Pancreas (tissue), 10 donors: ENCODE measurements around the gene TEX48. TPM values are rescaled to one million over a fixed set of nuclear protein-coding genes. Genes with fewer than 3 reads are reported as not detected.

ENCODE experiments used
- ATAC-seq, 4 donors: fragments of 200-7000 bp; cut with Tn5 transposase; one replicate each; pipeline versions ENCODE4 v1.8.0 to v1.9.1; 2020; ENCODE audit warnings: mild to moderate bottlenecking in 4 of 4, moderate library complexity in 4 of 4
- DNase-seq, 6 donors: peaks; one replicate each; pipeline ENCODE4 v3.0.0-alpha.2; 2020
- FAIRE-seq: peaks from 2 replicates; lab custom pipeline; 2012; peaks lifted over from hg19 to GRCh38; lab: Jason Lieb, UNC
- H3K27ac ChIP-seq, 4 donors: fragments of 200-600 bp; sonication (generic); 1 replicate in 3 of 4; 2 replicates in 1 of 4; pipeline versions ENCODE4 v1.5.0 to v1.8.0; 2020
- H3K27me3 ChIP-seq, 4 donors: fragments of 200-600 bp; one replicate each; pipeline ENCODE4 v1.8.0; 2021
- H3K36me3 ChIP-seq, 3 donors: fragments of 200-600 bp; sonication (generic) in 1 of 3; one replicate each; pipeline versions ENCODE4 v1.5.0 to v1.8.0; 2020 to 2021
- H3K4me1 ChIP-seq, 3 donors: fragments of 200-600 bp; one replicate each; pipeline ENCODE4 v1.8.0; 2021
- H3K4me3 ChIP-seq, 4 donors: fragments of 200-600 bp; sonication (generic) in 2 of 4; one replicate each; pipeline versions ENCODE4 v1.5.0 to v1.8.0; 2020 to 2021
- H3K9me3 ChIP-seq, 4 donors: fragments of 200-600 bp; one replicate each; pipeline ENCODE4 v1.8.0; 2021
- WGBS, 2 donors: extraction: QIAGEN DNeasy Blood & Tissue Kit; methylation state at CpG; one replicate each; pipeline ENCODE4 v1.1.7; 2013; 5-methylcytosine and 5-hydroxymethylcytosine counted together
- intact Hi-C, 3 donors: fragments of 100-400 bp; cut with DNase I; formaldehyde crosslinking; loops; one replicate each; pipeline versions ENCODE4 v1.11.1 to v1.14.2; 2022
- polyA plus RNA-seq, 2 donors: library from polyadenylated mRNA; stranded (reverse); fragments of 200-250 nt; gene quantifications; one replicate each; pipeline ENCODE4 v1.2.3, GENCODE V29; 2013
- total RNA-seq, 6 donors: library from RNA; stranded (reverse); fragmentation: NEBNext Ultra II Directional in 4 of 6; extraction: Animal tissue kit (Norgen Biotek cat#: 25700) in 4 of 6; gene quantifications; one replicate each; pipeline versions ENCODE4 v1.2.1 to v1.2.4, GENCODE V29; 2021 to 2023
- TF ChIP-seq, protein P1 (sequence below), 4 donors: fragments of 200-600 bp; sonication (generic) in 3 of 4; IDR thresholded peaks; one replicate each; pipeline versions ENCODE4 v1.5.0 to v1.8.0; 2021; ENCODE audit warnings: antibody characterized with exemption in 4 of 4
- donor health status: healthy with polysubstance abuse.
- donor health status: DM: no; HTN: no; CAD: no; lungs with moderate emphysema.
- donor health status: DM: no; HTN: no; CAD: no.
- donor health status: control.
- donor health status: control.
- donor health status: Bipolar disorder and iron deficiency.
- donor health status: DM: yes; HTN: yes; CAD: no.
- donor health status: DM: no; HTN: no; CAD: no.
- donor health status: DM: no; HTN: no; CAD: no.
- donor health status: DM: yes; HTN: yes; CAD: no.

The TEX48 gene
- total and polyA plus RNA-seq, 8 donors: not detected

- no peaks in the 10 kb centered on the region for H3K27me3 ChIP-seq
- H3K27ac ChIP-seq: no peak overlapping the region
- H3K36me3 ChIP-seq: no peaks in the 10 kb centered on the region
- no peaks in the 10 kb centered on the region for H3K4me1 ChIP-seq
- no peaks in the 10 kb centered on the region for H3K9me3 ChIP-seq
- no peak for ATAC-seq
- whole genome bisulfite sequencing, 2 donors: 94 to 97% methylated on average over 1 of the region's 1 CpG
- TF ChIP-seq, protein P1, sequence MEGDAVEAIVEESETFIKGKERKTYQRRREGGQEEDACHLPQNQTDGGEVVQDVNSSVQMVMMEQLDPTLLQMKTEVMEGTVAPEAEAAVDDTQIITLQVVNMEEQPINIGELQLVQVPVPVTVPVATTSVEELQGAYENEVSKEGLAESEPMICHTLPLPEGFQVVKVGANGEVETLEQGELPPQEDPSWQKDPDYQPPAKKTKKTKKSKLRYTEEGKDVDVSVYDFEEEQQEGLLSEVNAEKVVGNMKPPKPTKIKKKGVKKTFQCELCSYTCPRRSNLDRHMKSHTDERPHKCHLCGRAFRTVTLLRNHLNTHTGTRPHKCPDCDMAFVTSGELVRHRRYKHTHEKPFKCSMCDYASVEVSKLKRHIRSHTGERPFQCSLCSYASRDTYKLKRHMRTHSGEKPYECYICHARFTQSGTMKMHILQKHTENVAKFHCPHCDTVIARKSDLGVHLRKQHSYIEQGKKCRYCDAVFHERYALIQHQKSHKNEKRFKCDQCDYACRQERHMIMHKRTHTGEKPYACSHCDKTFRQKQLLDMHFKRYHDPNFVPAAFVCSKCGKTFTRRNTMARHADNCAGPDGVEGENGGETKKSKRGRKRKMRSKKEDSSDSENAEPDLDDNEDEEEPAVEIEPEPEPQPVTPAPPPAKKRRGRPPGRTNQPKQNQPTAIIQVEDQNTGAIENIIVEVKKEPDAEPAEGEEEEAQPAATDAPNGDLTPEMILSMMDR (IDR thresholded peaks at IDR 0.05): no peak
- DNase-seq: no peak
- intact Hi-C loops: no loop called here
- FAIRE-seq: no peak
- no peak overlapping the region for H3K4me3 ChIP-seq
Observed at GRCh38 chr9:114723931-114724330, 41.9 kb upstream of the TEX48 start.

GRCh38 chr9:114722937-114723620 is 41.1 kb upstream of the TEX48 start:
- Histone ChIP-seq H3K27ac (no peak overlapping the region), H3K4me1 (no peaks in the 10 kb centered on the region), H3K36me3 (no peaks in the 10 kb centered on the region), H3K27me3 (no peaks in the 10 kb centered on the region), H3K9me3 (no peaks in the 10 kb centered on the region), H3K4me3 (no peak overlapping the region)
- TF ChIP-seq, protein P1 (IDR thresholded peaks at IDR 0.05): no peak
- no peak for ATAC-seq
- 46 to 59% methylated on average over 7 of the region's 7 CpGs for WGBS, 2 donors
- no peak for FAIRE-seq
- intact Hi-C loops: no loop called here
- no peak for DNase-seq

- no peak overlapping the region for H3K27ac ChIP-seq
- no peaks in the 10 kb centered on the region for H3K4me1 ChIP-seq
- TF ChIP-seq, protein P1 (IDR thresholded peaks at IDR 0.05): no peak
- no peak for FAIRE-seq
- intact Hi-C loops: no loop called here
- no peaks in the 10 kb centered on the region for H3K9me3 ChIP-seq
- ATAC-seq: no peak
- H3K4me3 ChIP-seq: no peak overlapping the region
- WGBS, 2 donors: 47 to 53% methylated on average over 7 of the region's 7 CpGs
- DNase-seq: no peak
- no peaks in the 10 kb centered on the region for H3K36me3 ChIP-seq
- H3K27me3 ChIP-seq: no peaks in the 10 kb centered on the region
Observed at GRCh38 chr9:114722081-114722621, 40.2 kb upstream of the TEX48 start.

DNA sequence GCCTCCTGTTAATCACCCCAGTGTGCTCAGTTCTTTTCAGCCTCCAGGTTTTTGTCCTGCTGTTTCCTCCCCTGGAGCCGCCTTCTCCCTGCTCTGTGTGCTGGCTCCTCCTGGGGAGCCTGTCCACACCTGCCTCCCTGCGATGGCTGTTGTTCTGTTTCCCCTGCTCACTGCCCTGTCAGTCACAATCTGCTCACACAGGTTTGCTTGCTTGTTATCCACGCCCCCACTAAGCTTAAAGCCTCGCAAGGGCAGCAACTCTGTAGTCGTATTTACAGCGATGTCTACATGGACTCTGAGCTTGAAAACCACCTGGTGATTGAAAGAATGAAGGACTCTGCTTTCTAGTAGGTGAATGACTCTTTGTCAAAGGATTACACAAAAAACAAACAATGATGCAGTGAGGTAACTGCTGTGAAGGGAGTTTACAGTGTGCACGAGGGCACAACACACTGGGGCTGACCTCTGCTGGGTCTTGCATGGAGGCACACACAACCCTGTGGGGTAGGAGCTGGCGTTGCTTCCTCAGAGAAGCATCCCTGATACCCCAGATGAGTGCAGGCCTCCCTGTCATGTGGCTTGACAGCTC is 39.6 kb upstream of the TEX48 start:
- no peak for FAIRE-seq
- 22 to 29% methylated on average over 8 of the region's 8 CpGs for whole genome bisulfite sequencing, 2 donors

More for the DNA sequence above, 39.6 kb upstream of the TEX48 start:
- intact Hi-C loops: no loop called here
- no peaks in the 10 kb centered on the region for H3K4me1 ChIP-seq
- H3K27ac ChIP-seq: no peak overlapping the region
- TF ChIP-seq, protein P1 (IDR thresholded peaks at IDR 0.05): no peak
- H3K36me3 ChIP-seq: no peaks in the 10 kb centered on the region
- no peaks in the 10 kb centered on the region for H3K27me3 ChIP-seq
- no peak for DNase-seq
- H3K9me3 ChIP-seq: no peaks in the 10 kb centered on the region
- H3K4me3 ChIP-seq: no peak overlapping the region
- peak in 1 of 4 donors; percentile 45 for ATAC-seq
